Kidney capillary endothelial cell (primary cell): ENCODE measurements around the gene PTRHD1.

Experiments used
- DNase-seq: peaks from one replicate; pipeline ENCODE4 v3.0.0-alpha.2; 2018; ENCODE audit warnings: low spot score

Gene PTRHD1

GRCh38 chr2:24830351-24830750 is 37.2 kb upstream of the PTRHD1 start:
- no peak for DNase-seq

GRCh38 chr2:24828238-24828996 is 35.2 kb upstream of the PTRHD1 start:
- no peak for DNase-seq

GRCh38 chr2:24827321-24828237 is 34.4 kb upstream of the PTRHD1 start:
- DNase-seq = peak; percentile 80

GRCh38 chr2:24826773-24827145 is 33.6 kb upstream of the PTRHD1 start:
- no peak for DNase-seq

- peak; percentile 40 for DNase-seq
These were observed 32.9 kb upstream of the PTRHD1 start for GRCh38 chr2:24825883-24826772.

- DNase-seq = no peak
These were observed 32.0 kb upstream of the PTRHD1 start for GRCh38 chr2:24824966-24825882.

GRCh38 chr2:24824071-24824588 is 30.9 kb upstream of the PTRHD1 start:
- DNase-seq = no peak

- DNase-seq = no peak
These were observed 29.0 kb upstream of the PTRHD1 start for GRCh38 chr2:24822049-24822706.

- DNase-seq = no peak
These were observed 28.3 kb upstream of the PTRHD1 start for GRCh38 chr2:24821433-24821891.

- DNase-seq = no peak
These were observed 27.6 kb upstream of the PTRHD1 start for GRCh38 chr2:24820598-24821432.

GRCh38 chr2:24820175-24820513 is 27.0 kb upstream of the PTRHD1 start:
- DNase-seq = no peak

- no peak for DNase-seq
These were observed 26.4 kb upstream of the PTRHD1 start for GRCh38 chr2:24819442-24820174.

- no peak for DNase-seq
These were observed 25.6 kb upstream of the PTRHD1 start for GRCh38 chr2:24818721-24819167.

GRCh38 chr2:24816884-24817283 is 23.7 kb upstream of the PTRHD1 start:
- peak; percentile 74 for DNase-seq

- no peak for DNase-seq
These were observed 23.2 kb upstream of the PTRHD1 start for GRCh38 chr2:24816404-24816803.

GRCh38 chr2:24815171-24815570 is 22.0 kb upstream of the PTRHD1 start:
- DNase-seq = no peak

- DNase-seq = no peak
These were observed 21.3 kb upstream of the PTRHD1 start for GRCh38 chr2:24814516-24814915.

GRCh38 chr2:24813691-24814137 is 20.5 kb upstream of the PTRHD1 start:
- no peak for DNase-seq
